ENCODE results near the gene CD200. TPM values are rescaled to one million over a fixed set of nuclear protein-coding genes. Genes with fewer than 3 reads are reported as not detected.

Gene CD200
- total and polyA plus RNA-seq, 9 of the 15 experiments (the other 6 are each of a cell fraction or from before 2014, with no cell fraction given), result 0.13 TPM; not detected in 8

- POLR2A ChIA-PET, result interaction anchor here (0.8 to 1.2 kb wide), 2 partner anchors 15 to 19 kb away, joined by 3 read pairs; no protein-coding TSS in a partner anchor
- Histone ChIP-seq H3K9me1 (ENCODE audit: control insufficient read depth, insufficient read depth, low read length) (no peaks in the 10 kb centered on the region), H3K4me3 (no peak overlapping the region), H3K9me3 (replicated peaks; ENCODE audit: control insufficient read depth, insufficient read depth, low read depth, low read length) (no peaks in the 10 kb centered on the region), H3K27me3 (ENCODE audit: control insufficient read depth in 2 of 2, insufficient read depth in 2 of 2, low read length in 2 of 2) (no peaks in the 10 kb centered on the region), H3K4me1 (replicated peaks in 1 of 2; ENCODE audit: control insufficient read depth in 2 of 2, insufficient read depth in 2 of 2, low read length in 2 of 2) (no peaks in the 10 kb centered on the region), H3K79me2 (ENCODE audit: control insufficient read depth, insufficient read depth, low read length) (no peaks in the 10 kb centered on the region), H3K27ac (ENCODE audit: extremely low read depth, low read depth, low read length) (no peak overlapping the region), H3K9ac (ENCODE audit: insufficient read depth in 1 of 2, low read depth in 2 of 2, low read length in 2 of 2) (no peak overlapping the region), H3K36me3 (ENCODE audit: control insufficient read depth, insufficient read depth, low read length) (no peaks in the 10 kb centered on the region), H3K4me2 (ENCODE audit: insufficient read depth, low read length) (no peak overlapping the region), H4K20me1 (replicated peaks; ENCODE audit: control insufficient read depth, insufficient read depth, low read length) (no peaks in the 10 kb centered on the region), H2AFZ (ENCODE audit: low read depth, low read length) (no peak overlapping the region)
- in situ Hi-C loops (cut with MboI), result loop anchor here (25.0 kb wide), 1 partner anchor 208 kb away; no protein-coding TSS in a partner anchor
- BruUV-seq (replicated peaks), result no TSS peak
- FAIRE-seq (no peak), ATAC-seq (no peak), DNase-seq (ENCODE audit: extremely low read depth in 1 of 4, low spot score in 3 of 4) (no peak)
- TF ChIP-seq ZNF277 (CRISPR knock-in tag; IDR thresholded peaks at IDR 0.05; ENCODE audit: borderline replicate concordance) (no peak), GTF2F1 (IDR thresholded peaks at IDR 0.05; ENCODE audit: low read depth, low read length) (no peak), ZNF23 (CRISPR knock-in tag; IDR thresholded peaks at IDR 0.05) (no peak), U2AF2 (optimal IDR thresholded peaks at IDR 0.05; ENCODE audit: low read depth, low read length) (no peak), ASH1L (IDR thresholded peaks at IDR 0.05; ENCODE audit: borderline replicate concordance, low read depth, partially characterized antibody) (no peak)
- intact Hi-C loops (cut with micrococcal nuclease), result no loop called here
- WGBS (ENCODE audit: insufficient coverage, low coverage, missing lambda C conversion rate), result 3% methylated on average over 9 of the region's 11 CpGs
- CTCF ChIA-PET (ENCODE audit: low intra/inter-chr PET ratio), result no interaction called here
These were observed 29.1 kb upstream of the CD200 start for GRCh38 chr3:112303764-112304325.

All from K562 (cell line).